GM18498 (cell line): ENCODE results near the gene KCNJ11.
A peak's percentile ranks its signal among the peaks of the same experiment; 100 is the strongest.

Source experiments
- ATAC-seq: cut with Tn5 transposase; IDR thresholded peaks from one replicate; pipeline ENCODE4 v1.9.1; 2021; ENCODE audit warnings: mild to moderate bottlenecking, moderate library complexity; ENCODE audit not compliant: unreplicated experiment

Gene KCNJ11

GRCh38 chr11:17369094-17369493, 19.4 kb downstream of the KCNJ11 start:
- ATAC-seq = no peak

GRCh38 chr11:17368551-17368950, 19.9 kb downstream of the KCNJ11 start:
- no peak for ATAC-seq

- ATAC-seq = no peak
Measured at GRCh38 chr11:17366495-17366894, 22.0 kb downstream of the KCNJ11 start.

GRCh38 chr11:17354601-17354991, 33.9 kb downstream of the KCNJ11 start:
- ATAC-seq = peak; percentile 43

GRCh38 chr11:17353821-17354600, 34.4 kb downstream of the KCNJ11 start:
- no peak for ATAC-seq

- peak; percentile 53 for ATAC-seq
Measured at GRCh38 chr11:17352950-17353820, 35.3 kb downstream of the KCNJ11 start.

GRCh38 chr11:17351510-17352176, 36.8 kb downstream of the KCNJ11 start, which contains the start of gene NCR3LG1:
Gene NCR3LG1, plus strand, starts transcription at chr11:17351800. Its CDS starts 170 bp downstream, at chr11:17351970.
- ATAC-seq = peak; percentile 38

GRCh38 chr11:17351172-17351509, 37.3 kb downstream of the KCNJ11 start:
- ATAC-seq = no peak

GRCh38 chr11:17350455-17351171, 37.8 kb downstream of the KCNJ11 start:
- no peak for ATAC-seq

GRCh38 chr11:17347676-17348075, 40.8 kb downstream of the KCNJ11 start:
- ATAC-seq = no peak

- no peak for ATAC-seq
Measured at GRCh38 chr11:17343907-17344306, 44.6 kb downstream of the KCNJ11 start.

GRCh38 chr11:17343257-17343656, 45.2 kb downstream of the KCNJ11 start:
- no peak for ATAC-seq
